MCF 10A (cell line): Measurements from ENCODE around the gene GBE1. TPM values are rescaled to one million over a fixed set of nuclear protein-coding genes. Genes with fewer than 3 reads are reported as not detected.

Source experiments
- BruUV-seq: library from RNA; stranded (reverse); fragments of 400-500 nt; replicated peaks from 2 replicates; lab custom pipeline; 2021; lab: Mats Ljungman, UMichigan
- CTCF ChIA-PET: fragments of 300-600 bp; sonication (Branson Sonifier 250); formaldehyde crosslinking; extraction: SDS; loops from one replicate; lab custom pipeline; 2021; ENCODE audit warnings: antibody characterized with exemption, inconsistent platforms; lab: Yijun Ruan, JAX
- POLR2A ChIA-PET: fragments of 300-600, 350-650 bp; sonication (Branson Sonifier 250); formaldehyde crosslinking; extraction: SDS; loops from one replicate; lab custom pipeline; 2020; ENCODE audit warnings: antibody characterized with exemption, inconsistent platforms; lab: Yijun Ruan, JAX
- DNase-seq: peaks from one replicate; pipeline ENCODE4 v3.0.0-alpha.2; 2018; ENCODE audit not compliant: unreplicated experiment
- H3K27ac Mint-ChIP-seq: one replicate; pipeline ENCODE4 v1.8.0; 2022; ENCODE audit warnings: mild to moderate bottlenecking, low read depth, mixed read lengths; ENCODE audit not compliant: unreplicated experiment
- H3K27me3 Mint-ChIP-seq: one replicate; pipeline ENCODE4 v1.8.0; 2022; ENCODE audit warnings: mixed read lengths; ENCODE audit not compliant: insufficient read depth, unreplicated experiment
- H3K36me3 Mint-ChIP-seq: one replicate; pipeline ENCODE4 v1.8.0; 2022; ENCODE audit warnings: mild to moderate bottlenecking, moderate library complexity, mixed read lengths; ENCODE audit not compliant: insufficient read depth, unreplicated experiment
- H3K4me1 Mint-ChIP-seq: one replicate; pipeline ENCODE4 v1.8.0; 2022; ENCODE audit warnings: mixed read lengths; ENCODE audit not compliant: insufficient read depth, unreplicated experiment
- H3K4me3 Mint-ChIP-seq: one replicate; pipeline ENCODE4 v1.8.0; 2022; ENCODE audit warnings: mild to moderate bottlenecking, moderate library complexity, mixed read lengths; ENCODE audit not compliant: unreplicated experiment
- H3K9me3 Mint-ChIP-seq: one replicate; pipeline ENCODE4 v1.8.0; 2022; ENCODE audit warnings: mixed read lengths; ENCODE audit not compliant: unreplicated experiment
- intact Hi-C: fragments of 100-400 bp; cut with micrococcal nuclease; formaldehyde crosslinking; loops from 2 replicates; pipeline ENCODE4 v1.14.1; 2022
- total RNA-seq: library from RNA; stranded (reverse); gene quantifications from 2 replicates; pipeline ENCODE4 v1.2.3, GENCODE V29; 2022
- TF ChIP-seq, protein P1 (sequence below): fragments of 200-600 bp; IDR thresholded peaks from one replicate; pipeline ENCODE4 v1.8.0; 2022; ENCODE audit warnings: antibody characterized with exemption, mild to moderate bottlenecking; ENCODE audit not compliant: unreplicated experiment

The GBE1 gene
- total RNA-seq, 1 experiment from 2014 or later, result 41.8 TPM

DNA sequence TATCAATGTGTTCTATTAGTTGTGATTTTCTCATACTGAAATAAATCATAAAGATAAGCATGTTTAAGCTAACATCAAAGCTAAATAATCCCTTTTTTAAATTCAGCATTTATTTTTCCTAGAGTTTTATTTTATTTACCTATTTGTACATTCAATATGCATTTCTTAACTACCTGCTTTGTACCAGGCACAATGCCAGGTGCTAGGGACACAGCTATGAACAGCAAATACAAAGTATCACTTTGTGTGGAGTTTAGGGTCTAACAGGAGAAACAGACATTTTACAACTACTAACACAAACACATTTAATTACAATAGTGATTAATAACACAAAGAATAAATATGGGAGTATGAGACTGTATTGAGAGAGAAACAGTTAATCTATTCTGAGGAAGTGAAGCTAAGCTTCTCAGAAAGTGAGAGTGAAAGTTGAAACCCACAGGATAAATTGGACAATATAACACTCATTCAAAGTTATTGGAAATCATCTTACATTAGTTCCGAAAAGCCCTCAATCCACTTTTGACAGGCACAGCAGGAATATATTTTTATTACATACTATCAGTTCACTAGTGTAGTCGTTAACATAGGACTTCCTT is 159.6 kb downstream of the GBE1 start:
- TF ChIP-seq, protein P1, sequence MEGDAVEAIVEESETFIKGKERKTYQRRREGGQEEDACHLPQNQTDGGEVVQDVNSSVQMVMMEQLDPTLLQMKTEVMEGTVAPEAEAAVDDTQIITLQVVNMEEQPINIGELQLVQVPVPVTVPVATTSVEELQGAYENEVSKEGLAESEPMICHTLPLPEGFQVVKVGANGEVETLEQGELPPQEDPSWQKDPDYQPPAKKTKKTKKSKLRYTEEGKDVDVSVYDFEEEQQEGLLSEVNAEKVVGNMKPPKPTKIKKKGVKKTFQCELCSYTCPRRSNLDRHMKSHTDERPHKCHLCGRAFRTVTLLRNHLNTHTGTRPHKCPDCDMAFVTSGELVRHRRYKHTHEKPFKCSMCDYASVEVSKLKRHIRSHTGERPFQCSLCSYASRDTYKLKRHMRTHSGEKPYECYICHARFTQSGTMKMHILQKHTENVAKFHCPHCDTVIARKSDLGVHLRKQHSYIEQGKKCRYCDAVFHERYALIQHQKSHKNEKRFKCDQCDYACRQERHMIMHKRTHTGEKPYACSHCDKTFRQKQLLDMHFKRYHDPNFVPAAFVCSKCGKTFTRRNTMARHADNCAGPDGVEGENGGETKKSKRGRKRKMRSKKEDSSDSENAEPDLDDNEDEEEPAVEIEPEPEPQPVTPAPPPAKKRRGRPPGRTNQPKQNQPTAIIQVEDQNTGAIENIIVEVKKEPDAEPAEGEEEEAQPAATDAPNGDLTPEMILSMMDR, result no peak
- ChIA-PET POLR2A (no interaction called here), CTCF (interaction anchor here (2.2 kb wide), 1 partner anchor 20 kb away, joined by 12 read pairs; no protein-coding TSS in a partner anchor)
- BruUV-seq, result no TSS peak
- Mint-ChIP-seq H3K4me3 (no peak overlapping the region), H3K9me3 (no peaks in the 10 kb centered on the region), H3K27ac (no peak overlapping the region), H3K4me1 (peaks cover 8% of the 10 kb centered on the region), H3K27me3 (no peaks in the 10 kb centered on the region), H3K36me3 (no peaks in the 10 kb centered on the region)
- intact Hi-C loops, result no loop called here
- no peak for DNase-seq

DNA sequence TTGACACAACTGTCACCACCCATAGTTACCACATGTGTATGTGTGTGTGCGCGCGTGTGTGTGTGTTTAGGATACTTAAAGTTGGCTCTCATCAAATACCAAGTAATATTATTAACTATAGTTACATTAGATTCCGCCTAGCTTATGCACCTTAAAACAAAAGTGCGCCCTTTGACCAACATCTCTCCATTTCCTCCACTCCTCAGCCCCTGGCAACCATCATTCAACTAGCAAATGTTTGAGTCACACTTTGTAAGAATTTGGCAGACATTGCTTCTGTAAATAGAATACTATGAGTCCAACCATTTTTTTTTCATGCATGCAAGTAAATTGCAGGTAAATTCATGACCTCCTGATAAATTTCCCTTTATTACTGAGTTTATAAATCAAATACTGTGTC is 169.3 kb downstream of the GBE1 start:
- DNase-seq, result peak; percentile 14
- POLR2A ChIA-PET, result no interaction called here
- BruUV-seq, result no TSS peak
- Mint-ChIP-seq H3K27ac (no peak overlapping the region), H3K27me3 (no peaks in the 10 kb centered on the region), H3K9me3 (no peaks in the 10 kb centered on the region), H3K4me1 (peaks cover 7% of the 10 kb centered on the region), H3K4me3 (no peak overlapping the region), H3K36me3 (peaks cover 16% of the 10 kb centered on the region)
- CTCF ChIA-PET, result interaction anchor here (0.6 to 2.3 kb wide), 2 partner anchors 10 to 1240 kb away, joined by 3 to 11 read pairs; no protein-coding TSS in a partner anchor
- TF ChIP-seq, protein P1, result no peak
- intact Hi-C loops, result no loop called here

DNA sequence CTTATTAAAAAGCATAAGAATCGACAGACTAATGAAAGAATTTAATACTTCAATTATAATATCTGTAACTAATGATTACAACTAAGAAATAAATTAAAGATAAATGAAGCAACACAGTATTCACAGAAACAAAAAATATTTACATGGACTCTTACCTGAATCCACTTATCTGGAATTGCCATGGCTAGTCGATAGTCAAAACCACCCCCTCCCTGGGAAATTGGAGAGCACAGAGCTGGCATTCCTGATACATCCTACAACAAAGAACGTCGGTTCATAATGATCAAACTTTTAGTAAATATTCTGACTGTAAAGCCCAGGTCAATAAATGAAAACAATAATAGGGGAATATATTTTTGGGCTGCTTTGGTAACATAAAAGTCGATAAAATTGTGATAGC is 175.5 kb downstream of the GBE1 start:
- ChIA-PET POLR2A (no interaction called here), CTCF (interaction anchor here (0.6 to 1.5 kb wide), 3 partner anchors 57 to 325 kb away, joined by 3 to 6 read pairs (median 3); no protein-coding TSS in a partner anchor)
- TF ChIP-seq, protein P1, result no peak
- intact Hi-C loops, result no loop called here
- DNase-seq, result no peak
- Mint-ChIP-seq H3K9me3 (no peaks in the 10 kb centered on the region), H3K4me3 (no peak overlapping the region), H3K36me3 (peaks cover 4% of the 10 kb centered on the region), H3K27ac (no peak overlapping the region), H3K27me3 (no peaks in the 10 kb centered on the region), H3K4me1 (peaks cover 6% of the 10 kb centered on the region)
- BruUV-seq, result no TSS peak

DNA sequence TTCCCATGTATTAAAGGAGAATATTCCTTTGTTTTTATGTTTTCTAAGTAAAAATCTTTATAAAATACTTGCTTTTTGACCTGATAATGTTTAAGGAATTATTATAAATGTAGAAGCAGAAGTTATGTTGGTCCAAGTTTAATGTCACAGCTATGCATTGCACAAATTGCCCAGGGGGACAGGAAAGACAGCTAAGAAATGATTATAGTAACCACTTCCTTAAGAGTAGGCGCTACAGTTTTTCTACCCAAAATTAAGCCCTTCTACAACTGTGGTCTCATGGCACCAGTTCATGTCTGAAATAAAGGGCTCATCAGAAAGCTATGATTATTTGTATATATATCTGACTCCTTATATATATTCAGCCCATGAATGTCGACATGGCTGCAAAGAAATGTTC is 176.4 kb downstream of the GBE1 start:
- intact Hi-C loops, result no loop called here
- H3K27ac Mint-ChIP-seq, result no peak overlapping the region
- no TSS peak for BruUV-seq
- no peak for DNase-seq
- ChIA-PET POLR2A (no interaction called here), CTCF (interaction anchor here (1.5 kb wide), 1 partner anchor 58 kb away, joined by 3 read pairs; no protein-coding TSS in a partner anchor)
- no peak overlapping the region for H3K4me3 Mint-ChIP-seq
- peaks cover 8% of the 10 kb centered on the region for H3K36me3 Mint-ChIP-seq
- no peaks in the 10 kb centered on the region for H3K9me3 Mint-ChIP-seq
- peaks cover 6% of the 10 kb centered on the region for H3K4me1 Mint-ChIP-seq
- H3K27me3 Mint-ChIP-seq, result no peaks in the 10 kb centered on the region
- TF ChIP-seq, protein P1, result no peak
